ENCODE data around the gene UPK3BL1. TPM values are rescaled to one million over a fixed set of nuclear protein-coding genes. Genes with fewer than 3 reads are reported as not detected.
"Not testable (repeated sequence)": the region's sequence is repeated elsewhere in the genome, so short reads cannot be mapped to it uniquely, and the experiment has no call there.

The UPK3BL1 gene
- total RNA-seq, 1 donor from 2014 or later, result 23.0 TPM

DNA sequence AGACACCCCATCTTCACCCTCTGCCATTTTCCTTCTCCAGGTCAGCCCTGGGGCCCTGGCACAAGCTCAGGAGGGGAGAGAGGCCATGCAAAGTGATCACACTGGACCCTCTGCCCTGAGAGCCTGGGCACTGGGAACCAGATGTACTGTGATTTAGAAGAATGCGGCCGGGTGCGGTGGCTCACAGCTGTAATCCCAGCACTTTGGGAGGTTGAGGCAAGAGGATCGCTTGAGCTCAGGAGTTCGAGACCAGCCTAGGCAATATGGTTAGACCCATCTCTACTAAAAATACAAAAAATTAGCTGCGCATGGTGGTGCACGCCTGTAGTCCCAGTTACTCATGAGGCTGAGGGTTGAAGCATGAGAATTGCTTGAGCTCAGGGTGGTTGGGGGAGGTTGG is 5.2 kb upstream of the UPK3BL1 start:
- H3K36me3 Mint-ChIP-seq (ENCODE audit: low read depth); intact Hi-C loops (cut with micrococcal nuclease); H3K27ac Mint-ChIP-seq; H3K4me3 Mint-ChIP-seq; H3K27me3 Mint-ChIP-seq; H3K4me1 Mint-ChIP-seq; H3K9me3 Mint-ChIP-seq: not testable (repeated sequence)
- peak; percentile 52 for DNase-seq

DNA sequence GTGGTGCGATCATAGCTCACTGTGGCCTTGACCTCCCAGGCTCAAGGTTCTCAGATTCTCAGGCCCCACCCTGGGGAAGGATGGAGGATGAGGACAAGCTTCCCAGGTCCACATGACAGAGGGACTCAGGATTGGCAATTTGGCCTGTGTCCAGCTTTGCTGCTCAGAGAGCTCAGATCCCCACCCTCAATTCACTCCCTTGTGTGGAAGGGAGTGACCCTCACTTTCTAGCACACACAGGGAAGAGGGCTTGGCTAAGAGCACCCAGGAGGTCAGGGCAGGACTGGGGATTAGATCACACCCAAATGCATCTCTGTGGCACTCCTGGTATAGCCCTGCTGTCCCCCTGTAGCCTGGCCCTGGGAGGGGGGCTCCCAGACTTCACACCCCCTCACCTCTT is 813 bp upstream of the UPK3BL1 start:
- H3K4me3 Mint-ChIP-seq; H3K36me3 Mint-ChIP-seq (ENCODE audit: low read depth); H3K9me3 Mint-ChIP-seq; H3K27me3 Mint-ChIP-seq; H3K4me1 Mint-ChIP-seq; intact Hi-C loops (cut with micrococcal nuclease); DNase-seq; H3K27ac Mint-ChIP-seq: not testable (repeated sequence)

DNA sequence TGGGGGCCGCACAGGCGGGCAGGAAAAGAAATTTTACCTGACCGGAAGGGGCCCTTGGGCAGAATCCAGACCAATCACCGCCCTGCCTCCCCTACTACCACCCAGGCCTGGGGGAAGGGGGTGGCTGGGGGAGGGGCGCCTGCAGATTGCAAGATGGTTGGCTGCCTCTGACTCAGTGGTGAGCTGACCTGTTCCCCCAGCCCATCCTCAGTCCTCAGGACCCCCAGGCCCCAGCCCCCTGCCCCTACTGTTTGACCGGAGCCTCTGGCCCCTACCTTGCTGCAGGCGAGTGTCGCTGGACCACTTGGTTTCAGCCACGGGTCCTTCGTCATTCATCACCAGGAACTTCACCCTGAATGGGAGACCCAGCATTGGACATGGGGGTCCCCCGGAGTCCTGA is 3.7 kb downstream of the UPK3BL1 start:
- H3K27ac Mint-ChIP-seq; H3K27me3 Mint-ChIP-seq; H3K36me3 Mint-ChIP-seq (ENCODE audit: low read depth); H3K4me1 Mint-ChIP-seq; H3K9me3 Mint-ChIP-seq; intact Hi-C loops (cut with micrococcal nuclease); H3K4me3 Mint-ChIP-seq: not testable (repeated sequence)
- DNase-seq, result peak; percentile 38

DNA sequence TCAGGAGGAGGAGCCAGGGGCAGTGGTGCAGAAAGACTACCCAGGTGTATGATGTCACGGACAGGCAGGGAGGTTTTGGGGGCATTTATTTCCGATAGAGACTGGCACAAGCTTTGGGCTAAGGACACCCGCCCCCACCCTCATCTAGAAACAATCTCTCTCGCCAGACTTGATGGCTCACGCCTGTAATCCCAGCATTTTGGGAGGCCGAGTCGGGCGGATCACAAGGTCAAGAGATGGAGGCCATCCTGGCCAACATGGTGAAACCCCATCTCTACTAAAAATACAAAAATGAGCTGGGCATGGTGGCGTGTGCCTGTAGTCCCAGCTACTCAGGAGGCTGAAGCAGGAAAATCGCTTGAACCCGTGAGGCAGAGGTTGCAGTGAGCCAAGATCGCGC is 5.6 kb downstream of the UPK3BL1 start:
- intact Hi-C loops (cut with micrococcal nuclease); H3K9me3 Mint-ChIP-seq; H3K27me3 Mint-ChIP-seq; H3K36me3 Mint-ChIP-seq (ENCODE audit: low read depth); H3K27ac Mint-ChIP-seq; H3K4me3 Mint-ChIP-seq; H3K4me1 Mint-ChIP-seq: not testable (repeated sequence)
- DNase-seq, result peak; percentile 48

DNA sequence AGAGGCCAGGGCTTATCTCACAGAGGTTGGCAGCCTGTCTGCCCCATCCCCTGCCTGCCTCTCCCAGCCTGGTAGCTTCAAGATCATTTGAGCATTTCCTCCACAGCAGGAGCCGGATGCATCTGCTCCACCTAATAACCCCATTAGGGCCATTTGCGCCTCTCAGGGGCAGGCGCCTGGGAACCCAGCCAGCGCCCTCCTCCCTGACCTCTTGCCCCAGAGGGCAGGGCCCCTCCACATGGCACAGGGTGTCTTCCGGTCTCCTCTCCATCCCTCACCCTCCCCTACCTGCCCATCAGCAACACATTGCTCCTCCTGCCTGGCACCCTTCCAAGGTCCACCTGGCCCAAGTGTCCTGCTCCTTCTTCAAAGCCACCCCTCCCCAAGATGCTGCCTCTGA is 7.2 kb downstream of the UPK3BL1 start:
- DNase-seq; H3K27ac Mint-ChIP-seq; H3K9me3 Mint-ChIP-seq; H3K36me3 Mint-ChIP-seq (ENCODE audit: low read depth); H3K4me1 Mint-ChIP-seq; intact Hi-C loops (cut with micrococcal nuclease); H3K27me3 Mint-ChIP-seq; H3K4me3 Mint-ChIP-seq: not testable (repeated sequence)

DNA sequence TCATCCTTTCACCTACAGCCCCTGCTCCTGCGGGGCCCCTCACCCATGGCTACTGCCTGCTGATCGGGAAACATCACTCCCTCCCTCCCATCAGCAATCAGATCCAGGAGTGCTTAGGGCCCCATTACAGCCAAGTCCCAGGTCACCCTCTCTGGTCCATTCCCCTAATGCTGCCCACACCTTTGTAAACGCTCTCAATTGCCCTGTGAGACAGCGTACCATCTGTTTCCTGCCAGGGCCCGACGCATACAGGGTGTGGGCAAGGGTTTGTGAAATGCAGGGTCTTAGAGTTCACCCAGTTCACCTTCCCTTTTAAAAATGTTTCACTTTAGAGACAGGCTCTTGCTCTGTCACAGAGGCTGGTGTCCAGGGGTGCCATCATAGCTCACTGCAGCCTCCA is 8.3 kb downstream of the UPK3BL1 start:
- DNase-seq, result peak; percentile 43
- intact Hi-C loops (cut with micrococcal nuclease); H3K4me1 Mint-ChIP-seq; H3K9me3 Mint-ChIP-seq; H3K4me3 Mint-ChIP-seq; H3K27me3 Mint-ChIP-seq; H3K27ac Mint-ChIP-seq; H3K36me3 Mint-ChIP-seq (ENCODE audit: low read depth): not testable (repeated sequence)

DNA sequence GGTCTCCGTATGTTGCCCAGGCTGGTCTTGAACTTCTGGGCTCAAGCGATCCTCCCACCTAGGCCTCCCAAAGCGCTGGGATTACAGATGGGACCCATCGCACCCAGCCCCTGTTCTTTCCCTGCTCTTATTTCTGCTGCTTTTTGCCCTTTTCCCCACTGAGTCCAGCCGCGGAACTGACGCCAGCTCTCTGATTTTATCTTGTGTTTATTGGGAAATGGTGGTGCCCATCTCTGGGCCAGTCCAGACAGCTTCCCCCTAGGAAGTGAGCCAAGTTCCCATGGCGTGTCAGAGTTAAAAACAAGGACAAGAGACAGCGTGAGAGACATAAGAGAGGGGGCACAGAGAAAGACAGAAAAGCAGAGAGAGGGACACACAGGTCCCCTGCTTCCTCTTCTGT is 12.0 kb downstream of the UPK3BL1 start:
- H3K4me1 Mint-ChIP-seq; H3K4me3 Mint-ChIP-seq; H3K9me3 Mint-ChIP-seq; H3K27ac Mint-ChIP-seq; H3K27me3 Mint-ChIP-seq; H3K36me3 Mint-ChIP-seq (ENCODE audit: low read depth); intact Hi-C loops (cut with micrococcal nuclease): not testable (repeated sequence)
- DNase-seq, result peak; percentile 49

DNA sequence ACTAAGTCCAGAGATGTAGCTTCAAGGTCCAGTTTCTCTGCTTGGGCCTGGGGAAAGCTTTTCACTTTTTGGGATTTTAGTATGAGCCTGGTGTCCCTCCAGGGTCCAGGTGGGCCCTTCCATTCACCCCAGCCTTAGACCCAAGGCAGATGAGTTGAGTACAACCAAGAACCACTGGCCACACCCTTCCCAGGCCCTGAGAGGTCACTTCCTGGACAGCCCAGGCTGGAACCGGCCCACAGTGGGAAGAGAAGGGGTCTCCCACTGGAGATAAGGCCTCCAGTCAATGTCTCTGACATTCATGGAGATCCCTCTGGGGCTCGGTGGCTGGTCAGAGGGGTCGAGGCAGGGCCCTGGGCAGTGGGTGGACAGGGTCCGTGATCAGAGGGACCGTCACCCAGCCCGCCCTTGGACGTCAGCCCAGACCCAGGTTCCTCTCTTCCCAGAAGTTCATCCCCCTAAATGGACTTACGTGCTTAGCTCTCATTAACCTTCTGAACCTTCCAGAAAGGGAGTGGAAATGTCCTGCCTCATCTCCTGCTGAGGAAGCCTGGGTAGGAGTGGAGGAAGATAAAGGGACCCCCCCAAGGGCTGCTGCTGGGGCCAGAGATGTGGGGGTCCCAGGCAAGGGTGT is 15.2 kb downstream of the UPK3BL1 start:
- H3K27me3 Mint-ChIP-seq; H3K36me3 Mint-ChIP-seq (ENCODE audit: low read depth); H3K4me3 Mint-ChIP-seq; DNase-seq; intact Hi-C loops (cut with micrococcal nuclease); H3K27ac Mint-ChIP-seq; H3K9me3 Mint-ChIP-seq; H3K4me1 Mint-ChIP-seq: not testable (repeated sequence)

DNA sequence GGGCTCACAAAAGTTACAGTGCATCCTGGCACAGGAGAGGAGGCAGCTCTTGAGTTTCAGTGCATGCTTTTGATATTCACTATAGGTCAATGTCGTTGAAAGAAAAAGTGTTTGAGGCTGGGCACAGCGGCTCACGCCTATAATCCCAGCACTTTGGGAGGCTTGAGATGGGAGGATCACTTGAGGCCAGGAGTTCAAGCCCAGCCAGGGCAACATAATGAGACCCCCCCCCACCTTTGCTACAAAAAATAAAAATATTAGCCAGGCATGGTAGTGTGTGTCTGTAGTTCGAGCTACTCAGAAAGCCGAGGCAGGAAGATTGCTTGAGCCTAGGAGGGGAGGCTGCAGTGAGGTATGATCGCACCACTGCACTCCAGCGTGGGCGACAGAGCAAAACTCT is 24.5 kb downstream of the UPK3BL1 start:
- H3K4me3 Mint-ChIP-seq; H3K4me1 Mint-ChIP-seq; intact Hi-C loops (cut with micrococcal nuclease); H3K36me3 Mint-ChIP-seq (ENCODE audit: low read depth); H3K9me3 Mint-ChIP-seq; H3K27me3 Mint-ChIP-seq; H3K27ac Mint-ChIP-seq: not testable (repeated sequence)
- DNase-seq, result peak; percentile 50

DNA sequence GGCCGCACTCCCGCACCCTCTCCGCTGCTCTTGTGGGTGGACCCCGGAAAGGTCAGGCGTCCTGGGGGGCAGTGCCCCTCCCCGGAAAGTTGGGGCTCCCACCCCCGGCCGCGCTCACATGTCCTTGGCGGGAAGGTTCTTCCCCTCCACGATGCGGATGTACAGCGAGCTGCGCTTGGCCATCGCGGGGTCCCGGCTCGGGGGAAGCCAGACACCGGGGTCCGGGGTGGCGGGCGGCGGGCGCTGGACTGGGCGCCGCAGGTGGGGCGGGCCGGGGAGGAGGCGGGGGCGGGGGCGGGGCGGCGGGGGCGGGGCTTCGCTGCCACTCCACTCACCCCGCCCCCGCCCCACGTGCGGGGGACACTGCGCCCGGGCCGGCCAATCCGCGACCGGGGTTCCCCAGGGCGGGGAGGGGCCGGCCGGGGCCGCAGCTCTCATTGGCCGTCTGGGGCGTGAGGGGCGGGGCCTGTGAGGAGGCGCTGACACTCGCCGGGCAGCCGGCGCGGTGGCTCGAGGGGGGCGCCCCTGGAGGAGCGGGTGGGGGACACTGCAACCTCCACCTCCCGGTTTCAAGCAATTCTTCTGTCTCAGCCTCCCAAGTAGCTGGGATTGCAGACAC is 26.0 kb downstream of the UPK3BL1 start, which contains the start of gene RASA4:
RASA4 (minus strand) TSS at position 250 of the 619 bp plus-strand sequence; CDS start at position 183, 67 bp downstream.
- H3K27me3 Mint-ChIP-seq; H3K9me3 Mint-ChIP-seq; intact Hi-C loops (cut with micrococcal nuclease); H3K27ac Mint-ChIP-seq; H3K4me1 Mint-ChIP-seq; H3K4me3 Mint-ChIP-seq; H3K36me3 Mint-ChIP-seq (ENCODE audit: low read depth): not testable (repeated sequence)
- DNase-seq, result peak; percentile 87

DNA sequence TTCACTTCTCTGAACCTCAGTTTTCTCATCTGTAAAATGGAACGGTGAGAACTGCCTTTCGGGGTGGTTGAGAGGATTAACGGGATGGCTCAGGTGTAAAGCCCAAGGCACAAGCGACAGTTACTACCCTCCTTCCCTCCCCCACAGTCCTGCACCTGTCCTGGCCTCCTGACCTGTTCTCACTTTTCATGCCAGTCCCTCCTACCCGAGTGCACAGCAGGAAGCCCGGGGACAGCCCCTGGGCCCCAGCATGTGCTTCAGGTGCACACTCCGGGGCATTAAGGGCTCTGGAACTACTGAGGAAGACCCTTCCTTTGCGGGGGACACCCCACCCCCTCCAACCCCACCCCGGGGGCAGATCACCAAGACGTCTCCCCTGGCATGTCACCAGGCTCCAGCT is 26.7 kb downstream of the UPK3BL1 start:
- intact Hi-C loops (cut with micrococcal nuclease); H3K9me3 Mint-ChIP-seq; DNase-seq; H3K36me3 Mint-ChIP-seq (ENCODE audit: low read depth); H3K27me3 Mint-ChIP-seq; H3K27ac Mint-ChIP-seq; H3K4me1 Mint-ChIP-seq; H3K4me3 Mint-ChIP-seq: not testable (repeated sequence)

DNA sequence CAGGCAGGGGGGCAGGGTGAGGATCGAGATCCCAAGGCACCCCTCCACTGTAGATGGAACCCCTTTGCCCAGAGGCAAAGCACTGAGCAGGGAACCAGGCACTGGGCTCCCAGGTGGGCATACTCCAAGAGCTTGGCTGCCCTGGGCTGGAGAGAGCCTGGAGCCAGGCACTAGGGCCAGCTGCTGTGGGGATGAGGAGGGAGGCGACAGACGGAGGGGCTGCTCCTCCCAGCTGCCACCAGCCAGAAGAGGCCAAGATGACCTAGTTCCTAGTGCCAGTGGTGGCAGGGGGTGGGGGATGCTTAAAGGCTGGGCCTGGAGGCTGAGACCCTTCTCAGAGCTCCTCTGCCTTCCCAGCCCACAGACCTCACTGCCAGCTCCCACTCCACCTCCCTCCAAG is 27.7 kb downstream of the UPK3BL1 start:
- H3K27ac Mint-ChIP-seq; H3K4me3 Mint-ChIP-seq; H3K27me3 Mint-ChIP-seq; DNase-seq; H3K36me3 Mint-ChIP-seq (ENCODE audit: low read depth); H3K4me1 Mint-ChIP-seq; intact Hi-C loops (cut with micrococcal nuclease); H3K9me3 Mint-ChIP-seq: not testable (repeated sequence)

DNA sequence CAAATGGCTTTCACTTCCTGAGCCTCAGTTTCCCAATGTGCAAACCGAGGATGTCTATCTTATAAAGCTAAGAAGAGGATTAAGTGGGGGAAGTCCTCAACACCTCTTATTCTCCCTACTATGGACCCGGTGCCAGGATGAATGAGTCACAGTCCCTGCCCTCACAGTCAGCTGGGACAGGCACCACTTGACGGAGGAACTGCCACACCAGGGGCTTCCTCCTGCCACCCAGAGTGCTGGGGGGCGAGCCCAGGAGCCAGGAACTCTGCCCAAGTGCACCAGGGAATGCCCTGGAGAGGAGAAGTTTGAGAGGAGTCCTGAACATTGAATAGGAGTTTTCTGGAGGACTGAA is 28.3 kb downstream of the UPK3BL1 start:
- H3K4me3 Mint-ChIP-seq; H3K9me3 Mint-ChIP-seq; H3K27me3 Mint-ChIP-seq; DNase-seq; H3K27ac Mint-ChIP-seq; H3K4me1 Mint-ChIP-seq; H3K36me3 Mint-ChIP-seq (ENCODE audit: low read depth); intact Hi-C loops (cut with micrococcal nuclease): not testable (repeated sequence)

DNA sequence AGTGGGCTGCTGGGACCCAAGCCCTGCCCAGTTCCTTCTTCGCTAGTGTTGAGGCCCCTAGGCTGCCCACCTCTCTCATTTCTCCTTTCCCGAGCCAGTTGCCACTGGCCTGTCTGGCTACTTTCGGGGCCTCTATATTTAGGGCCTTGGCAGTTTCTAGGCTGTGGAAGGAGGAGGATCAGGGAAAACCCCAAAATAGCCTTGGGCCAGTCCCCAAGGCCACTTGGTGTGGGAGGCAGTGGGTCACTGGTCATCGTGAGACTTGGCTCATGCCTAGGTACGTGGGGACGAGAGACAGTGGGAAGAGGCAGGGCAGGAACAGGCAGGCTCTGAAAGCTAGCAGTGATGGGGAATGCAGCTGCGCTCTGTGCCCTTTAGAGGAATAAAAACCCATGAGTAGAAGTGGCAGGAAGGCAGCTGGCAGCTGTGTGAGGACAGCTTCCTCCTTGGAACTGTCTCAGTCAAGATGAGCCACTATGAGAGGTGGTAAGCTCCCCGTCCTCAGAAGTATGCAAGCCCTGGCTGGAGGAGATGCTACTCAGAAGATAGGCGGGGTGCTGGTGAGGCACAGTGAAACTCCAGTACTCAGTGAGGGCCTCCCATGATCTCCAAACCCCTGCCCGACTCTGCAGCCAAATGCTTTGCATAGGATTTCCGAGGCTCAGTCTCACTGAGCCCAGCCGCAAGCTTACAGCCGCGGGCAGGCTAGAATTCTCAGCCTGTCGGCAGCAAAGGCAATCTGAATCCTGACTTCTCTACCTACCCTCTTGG is 28.8 kb downstream of the UPK3BL1 start:
- intact Hi-C loops (cut with micrococcal nuclease); H3K36me3 Mint-ChIP-seq (ENCODE audit: low read depth); H3K9me3 Mint-ChIP-seq; H3K27me3 Mint-ChIP-seq; H3K4me1 Mint-ChIP-seq; H3K4me3 Mint-ChIP-seq; H3K27ac Mint-ChIP-seq: not testable (repeated sequence)
- peak; percentile 55 for DNase-seq
